GM18861 (cell line): ENCODE results near the gene METTL15.
"Not testable (repeated sequence)": the region's sequence is repeated elsewhere in the genome, so short reads cannot be mapped to it uniquely, and the experiment has no call there.

Experiments used
- ATAC-seq: cut with Tn5 transposase; IDR thresholded peaks from one replicate; pipeline ENCODE4 v1.9.1; 2021; ENCODE audit not compliant: unreplicated experiment

The METTL15 gene

DNA sequence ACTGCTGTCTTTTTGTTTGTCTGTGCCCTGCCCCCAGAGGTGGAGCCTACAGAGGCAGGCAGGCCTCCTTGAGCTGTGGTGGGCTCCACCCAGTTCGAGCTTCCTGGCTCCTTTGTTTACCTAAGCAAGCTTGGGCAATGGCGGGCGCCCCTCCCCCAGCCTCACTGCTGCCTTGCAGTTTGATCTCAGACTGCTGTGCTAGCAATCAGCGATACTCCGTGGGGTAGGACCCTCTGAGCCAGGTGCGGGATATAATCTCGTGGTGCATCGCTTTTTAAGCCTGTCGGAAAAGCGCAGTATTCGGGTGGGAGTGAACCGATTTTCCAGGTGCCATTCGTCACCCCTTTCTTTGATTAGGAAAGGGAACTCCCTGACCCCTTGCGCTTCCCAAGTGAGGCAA lies 269.9 kb downstream of the METTL15 start:
- ATAC-seq = not testable (repeated sequence)
